Stimulated activated effector memory CD8-positive, alpha-beta T cell treated with anti-CD3 and anti-CD28 coated beads, Interleukin-12 subunit alpha, Interleukin-12 subunit beta, amount 100 ng/mL, for 72 hours (primary cell): ENCODE measurements around the gene UNCX.
"Not testable (repeated sequence)": the region's sequence is repeated elsewhere in the genome, so short reads cannot be mapped to it uniquely, and the experiment has no call there.

Experiments
- ATAC-seq: fragments of 150-1000 bp; cut with Tn5 transposase; 2 replicates; pipeline ENCODE4 v1.10.0; 2021
- DNase-seq, 2 donors: peaks; one replicate each; pipeline ENCODE4 v3.0.0; 2021 to 2022; ENCODE audit warnings: low spot score in 2 of 2
- H3K27ac Mint-ChIP-seq: one replicate; pipeline ENCODE4 v1.8.0; 2022; ENCODE audit warnings: mild to moderate bottlenecking, mixed read lengths
- H3K36me3 Mint-ChIP-seq: one replicate; pipeline ENCODE4 v1.8.0; 2022; ENCODE audit warnings: mild to moderate bottlenecking, mixed read lengths
- H3K4me1 Mint-ChIP-seq: one replicate; pipeline ENCODE4 v1.8.0; 2022; ENCODE audit warnings: mixed read lengths
- H3K4me3 Mint-ChIP-seq: one replicate; pipeline ENCODE4 v1.8.0; 2022; ENCODE audit warnings: mild to moderate bottlenecking, mixed read lengths
- H3K9me3 Mint-ChIP-seq: one replicate; pipeline ENCODE4 v1.8.0; 2022; ENCODE audit warnings: mixed read lengths

Gene UNCX

GRCh38 chr7:1209097-1209496 is 23.6 kb upstream of the UNCX start:
- Mint-ChIP-seq H3K36me3 (no peaks in the 10 kb centered on the region), H3K4me1 (no peaks in the 10 kb centered on the region), H3K4me3 (no peak overlapping the region), H3K9me3 (no peaks in the 10 kb centered on the region), H3K27ac (no peak overlapping the region)
- DNase-seq (no peak), ATAC-seq (no peak)

GRCh38 chr7:1210321-1210978 is 22.2 kb upstream of the UNCX start:
- Mint-ChIP-seq H3K4me3 (no peak overlapping the region), H3K27ac (no peak overlapping the region), H3K4me1 (no peaks in the 10 kb centered on the region), H3K36me3 (no peaks in the 10 kb centered on the region), H3K9me3 (no peaks in the 10 kb centered on the region)
- ATAC-seq (no peak), DNase-seq (no peak)

- no peak overlapping the region for H3K4me3 Mint-ChIP-seq
- H3K9me3 Mint-ChIP-seq, result no peaks in the 10 kb centered on the region
- DNase-seq (no peak), ATAC-seq (no peak)
- H3K36me3 Mint-ChIP-seq, result no peaks in the 10 kb centered on the region
- no peak overlapping the region for H3K27ac Mint-ChIP-seq
- no peaks in the 10 kb centered on the region for H3K4me1 Mint-ChIP-seq
Observed at GRCh38 chr7:1210979-1211608, 21.6 kb upstream of the UNCX start.

- no peaks in the 10 kb centered on the region for H3K4me1 Mint-ChIP-seq
- H3K36me3 Mint-ChIP-seq, result no peaks in the 10 kb centered on the region
- H3K4me3 Mint-ChIP-seq, result no peak overlapping the region
- DNase-seq (no peak), ATAC-seq (no peak)
- no peaks in the 10 kb centered on the region for H3K9me3 Mint-ChIP-seq
- no peak overlapping the region for H3K27ac Mint-ChIP-seq
Observed at GRCh38 chr7:1211611-1212010, 21.1 kb upstream of the UNCX start.

- not testable (repeated sequence) for H3K9me3 Mint-ChIP-seq, DNase-seq, ATAC-seq, H3K4me1 Mint-ChIP-seq, H3K27ac Mint-ChIP-seq, H3K4me3 Mint-ChIP-seq, H3K36me3 Mint-ChIP-seq
Observed at GRCh38 chr7:1212025-1212424, 20.6 kb upstream of the UNCX start.

- no peaks in the 10 kb centered on the region for H3K36me3 Mint-ChIP-seq
- H3K27ac Mint-ChIP-seq, result no peak overlapping the region
- no peak for DNase-seq
- no peaks in the 10 kb centered on the region for H3K4me1 Mint-ChIP-seq
- H3K4me3 Mint-ChIP-seq, result no peak overlapping the region
- no peaks in the 10 kb centered on the region for H3K9me3 Mint-ChIP-seq
- ATAC-seq, result no peak
Observed at GRCh38 chr7:1214516-1214915, 18.2 kb upstream of the UNCX start.

- ATAC-seq (no peak), DNase-seq (no peak)
- H3K4me3 Mint-ChIP-seq, result no peak overlapping the region
- H3K4me1 Mint-ChIP-seq, result no peaks in the 10 kb centered on the region
- no peaks in the 10 kb centered on the region for H3K36me3 Mint-ChIP-seq
- H3K27ac Mint-ChIP-seq, result no peak overlapping the region
- no peaks in the 10 kb centered on the region for H3K9me3 Mint-ChIP-seq
Observed at GRCh38 chr7:1218541-1219165, 14.0 kb upstream of the UNCX start.

- H3K4me3 Mint-ChIP-seq, result no peak overlapping the region
Observed at GRCh38 chr7:1219498-1219897, 13.2 kb upstream of the UNCX start.

GRCh38 chr7:1220000-1220726 is 12.5 kb upstream of the UNCX start:
- no peak for DNase-seq
- H3K4me3 Mint-ChIP-seq, result no peak overlapping the region
- H3K36me3 Mint-ChIP-seq, result no peaks in the 10 kb centered on the region
- ATAC-seq, result no peak
- no peaks in the 10 kb centered on the region for H3K4me1 Mint-ChIP-seq
- no peaks in the 10 kb centered on the region for H3K9me3 Mint-ChIP-seq
- no peak overlapping the region for H3K27ac Mint-ChIP-seq

More at GRCh38 chr7:1219498-1219897, 13.2 kb upstream of the UNCX start:
- H3K36me3 Mint-ChIP-seq, result no peaks in the 10 kb centered on the region
- no peaks in the 10 kb centered on the region for H3K9me3 Mint-ChIP-seq
- DNase-seq (no peak), ATAC-seq (no peak)
- no peaks in the 10 kb centered on the region for H3K4me1 Mint-ChIP-seq
- H3K27ac Mint-ChIP-seq, result no peak overlapping the region

- no peaks in the 10 kb centered on the region for H3K36me3 Mint-ChIP-seq
- no peak for ATAC-seq
- no peaks in the 10 kb centered on the region for H3K4me1 Mint-ChIP-seq
- DNase-seq, result no peak
- H3K9me3 Mint-ChIP-seq, result no peaks in the 10 kb centered on the region
- no peak overlapping the region for H3K4me3 Mint-ChIP-seq
- no peak overlapping the region for H3K27ac Mint-ChIP-seq
Observed at GRCh38 chr7:1220977-1221745, 11.5 kb upstream of the UNCX start.

- Mint-ChIP-seq H3K9me3 (no peaks in the 10 kb centered on the region), H3K27ac (no peak overlapping the region), H3K4me3 (no peak overlapping the region), H3K36me3 (peaks cover 6% of the 10 kb centered on the region), H3K4me1 (no peaks in the 10 kb centered on the region)
- ATAC-seq (no peak), DNase-seq (no peak)
Observed at GRCh38 chr7:1223196-1223981, 9.3 kb upstream of the UNCX start.

- Mint-ChIP-seq H3K4me3 (no peak overlapping the region), H3K36me3 (peaks cover 9% of the 10 kb centered on the region), H3K9me3 (no peaks in the 10 kb centered on the region), H3K27ac (no peak overlapping the region), H3K4me1 (no peaks in the 10 kb centered on the region)
- DNase-seq (no peak), ATAC-seq (no peak)
Observed at GRCh38 chr7:1224086-1224716, 8.5 kb upstream of the UNCX start.

- no peak for ATAC-seq
- Mint-ChIP-seq H3K4me1 (no peaks in the 10 kb centered on the region), H3K9me3 (no peaks in the 10 kb centered on the region), H3K4me3 (no peak overlapping the region), H3K36me3 (peaks cover 9% of the 10 kb centered on the region), H3K27ac (no peak overlapping the region)
- DNase-seq, result no peak
Observed at GRCh38 chr7:1225030-1225429, 7.6 kb upstream of the UNCX start.
